Measurements from ENCODE around the gene RFX5.

Gene RFX5

DNA sequence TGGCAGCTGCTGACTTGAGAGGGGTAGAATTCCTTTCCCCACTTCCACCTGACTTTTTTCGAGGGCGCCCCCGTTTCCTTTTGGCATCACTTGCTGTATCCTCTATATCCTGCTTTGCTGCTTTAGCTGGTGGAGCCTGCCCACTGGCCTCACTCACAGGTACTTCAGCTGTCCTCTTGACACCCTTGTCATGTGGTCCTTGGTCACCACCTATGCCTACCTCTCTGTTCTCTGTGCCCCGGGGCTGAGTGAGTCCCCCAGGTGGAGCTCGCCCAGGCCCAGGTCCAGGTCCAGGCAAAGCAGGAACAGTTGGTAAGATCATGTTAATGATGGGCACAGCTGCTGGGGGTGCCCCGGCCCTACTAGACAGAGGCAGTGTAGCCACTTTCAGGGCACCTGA lies 4.5 kb downstream of the RFX5 start:
- no peak for DNase-seq (ENCODE audit: low read depth)
- TF ChIP-seq, protein P1, sequence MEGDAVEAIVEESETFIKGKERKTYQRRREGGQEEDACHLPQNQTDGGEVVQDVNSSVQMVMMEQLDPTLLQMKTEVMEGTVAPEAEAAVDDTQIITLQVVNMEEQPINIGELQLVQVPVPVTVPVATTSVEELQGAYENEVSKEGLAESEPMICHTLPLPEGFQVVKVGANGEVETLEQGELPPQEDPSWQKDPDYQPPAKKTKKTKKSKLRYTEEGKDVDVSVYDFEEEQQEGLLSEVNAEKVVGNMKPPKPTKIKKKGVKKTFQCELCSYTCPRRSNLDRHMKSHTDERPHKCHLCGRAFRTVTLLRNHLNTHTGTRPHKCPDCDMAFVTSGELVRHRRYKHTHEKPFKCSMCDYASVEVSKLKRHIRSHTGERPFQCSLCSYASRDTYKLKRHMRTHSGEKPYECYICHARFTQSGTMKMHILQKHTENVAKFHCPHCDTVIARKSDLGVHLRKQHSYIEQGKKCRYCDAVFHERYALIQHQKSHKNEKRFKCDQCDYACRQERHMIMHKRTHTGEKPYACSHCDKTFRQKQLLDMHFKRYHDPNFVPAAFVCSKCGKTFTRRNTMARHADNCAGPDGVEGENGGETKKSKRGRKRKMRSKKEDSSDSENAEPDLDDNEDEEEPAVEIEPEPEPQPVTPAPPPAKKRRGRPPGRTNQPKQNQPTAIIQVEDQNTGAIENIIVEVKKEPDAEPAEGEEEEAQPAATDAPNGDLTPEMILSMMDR (IDR thresholded peaks at IDR 0.05; ENCODE audit: control insufficient read depth, extremely low read depth, insufficient read depth): no peak
- H3K4me3 ChIP-seq (ENCODE audit: low read depth, low read length): no peak overlapping the region

DNA sequence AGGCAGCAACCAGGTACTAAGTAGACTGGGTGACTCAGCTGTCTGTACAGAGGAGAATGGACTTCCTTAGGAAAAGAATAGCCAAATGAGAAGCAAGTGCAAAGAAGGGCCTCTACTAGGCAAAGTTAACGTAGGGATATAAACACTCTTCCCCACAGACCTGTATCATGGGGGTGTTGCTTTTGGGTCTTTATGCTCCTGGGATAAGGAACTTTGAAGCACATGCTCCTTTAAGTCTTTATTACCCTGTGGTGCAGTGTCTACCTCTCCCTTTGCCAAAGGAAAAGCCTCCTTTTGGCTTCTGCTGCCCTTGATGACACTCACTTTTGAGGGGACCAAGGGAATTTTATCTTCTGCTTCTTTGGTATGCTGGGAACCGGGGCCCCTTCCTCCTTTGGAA lies 5.0 kb downstream of the RFX5 start:
- DNase-seq (ENCODE audit: low read depth): no peak
- H3K4me3 ChIP-seq (ENCODE audit: low read depth, low read length): no peak overlapping the region
- TF ChIP-seq, protein P1 (IDR thresholded peaks at IDR 0.05; ENCODE audit: control insufficient read depth, extremely low read depth, insufficient read depth): no peak

DNA sequence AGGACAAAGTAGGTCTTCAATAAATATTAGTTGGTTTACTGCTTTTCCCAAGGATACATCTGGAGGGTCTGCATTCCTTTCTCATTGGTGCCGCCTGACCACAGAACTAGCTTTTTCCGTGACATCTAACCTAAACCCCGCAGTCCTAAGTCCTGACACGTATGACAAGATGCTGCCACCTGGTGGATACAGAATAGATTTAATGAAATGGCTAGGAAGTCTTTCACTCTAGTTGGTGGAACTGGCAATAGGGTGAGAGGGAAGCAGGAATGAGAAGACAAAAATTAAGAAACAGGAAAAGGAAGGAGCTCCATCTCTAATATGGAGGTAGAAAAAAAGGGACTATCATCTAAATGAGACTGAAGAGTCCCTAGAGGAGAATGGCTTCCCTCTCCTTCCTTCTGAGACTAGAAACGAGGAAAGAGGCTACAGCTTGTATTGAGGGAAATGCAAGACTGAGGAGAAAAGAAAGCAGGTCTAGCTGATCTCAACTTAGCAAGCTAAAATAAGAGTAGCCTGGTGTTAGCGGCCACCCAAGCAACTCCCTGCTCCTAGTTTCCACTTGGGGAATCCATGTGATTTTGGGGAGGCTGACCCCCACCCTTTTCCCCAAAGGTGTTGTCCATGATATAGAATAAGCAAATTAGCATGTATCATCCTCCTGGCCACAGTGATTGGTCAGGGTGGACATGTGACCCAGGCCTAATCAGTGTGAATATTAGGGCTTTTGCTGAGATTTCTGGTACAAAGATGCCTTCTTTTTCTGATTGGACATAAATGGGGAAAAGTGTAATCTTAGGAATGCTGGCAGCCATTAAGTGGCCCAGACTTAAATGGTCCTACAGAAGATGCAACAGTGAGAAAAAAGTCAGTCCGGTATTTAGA lies 5.9 kb downstream of the RFX5 start:
- no peak overlapping the region for H3K4me3 ChIP-seq (ENCODE audit: low read depth, low read length)
- TF ChIP-seq, protein P1 (IDR thresholded peaks at IDR 0.05; ENCODE audit: control insufficient read depth, extremely low read depth, insufficient read depth): peak; percentile 85
- no peak for DNase-seq (ENCODE audit: low read depth)

DNA sequence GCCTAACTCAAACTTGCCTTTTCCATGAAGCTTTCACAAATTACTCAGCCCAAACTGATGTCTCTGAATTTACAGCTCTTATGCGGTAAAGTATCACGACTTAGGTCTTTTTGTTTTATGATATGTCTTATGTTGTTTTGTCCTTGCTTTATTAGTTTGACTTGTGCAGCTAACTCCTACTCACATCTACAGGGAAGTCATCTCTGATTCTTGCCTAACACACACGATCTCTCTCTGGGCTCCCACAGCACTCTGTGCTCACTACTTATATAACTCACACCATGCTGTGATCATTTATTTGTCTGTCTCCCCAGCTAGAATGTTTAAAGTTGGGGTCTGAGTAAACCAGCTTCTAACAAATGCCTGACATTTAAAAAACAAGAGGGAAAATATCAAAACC lies 10.5 kb downstream of the RFX5 start:
- TF ChIP-seq, protein P1 (IDR thresholded peaks at IDR 0.05; ENCODE audit: control insufficient read depth, extremely low read depth, insufficient read depth): no peak
- H3K4me3 ChIP-seq (ENCODE audit: low read depth, low read length): no peak overlapping the region
- DNase-seq (ENCODE audit: low read depth): no peak

DNA sequence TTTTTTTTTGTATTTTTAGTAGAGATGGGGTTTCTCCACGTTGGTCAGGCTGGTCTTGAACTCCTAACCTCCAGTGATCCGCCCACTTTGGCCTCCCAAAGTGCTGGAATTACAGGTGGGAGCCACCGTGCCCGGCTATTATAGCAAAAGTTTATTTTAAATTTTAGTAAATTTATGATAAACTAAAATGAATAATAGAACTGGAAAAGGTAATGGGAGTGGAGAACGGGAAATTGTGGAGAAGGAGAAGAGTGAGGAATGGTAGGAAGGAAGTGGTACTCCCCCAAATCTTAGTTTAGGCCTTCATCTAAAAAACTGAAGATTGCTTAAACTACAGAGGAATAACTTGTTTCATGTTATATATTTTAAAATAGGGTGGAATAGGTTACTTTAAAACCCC lies 12.2 kb downstream of the RFX5 start:
- DNase-seq (ENCODE audit: low read depth): no peak
- H3K4me3 ChIP-seq (ENCODE audit: low read depth, low read length): no peak overlapping the region
- TF ChIP-seq, protein P1 (IDR thresholded peaks at IDR 0.05; ENCODE audit: control insufficient read depth, extremely low read depth, insufficient read depth): no peak

DNA sequence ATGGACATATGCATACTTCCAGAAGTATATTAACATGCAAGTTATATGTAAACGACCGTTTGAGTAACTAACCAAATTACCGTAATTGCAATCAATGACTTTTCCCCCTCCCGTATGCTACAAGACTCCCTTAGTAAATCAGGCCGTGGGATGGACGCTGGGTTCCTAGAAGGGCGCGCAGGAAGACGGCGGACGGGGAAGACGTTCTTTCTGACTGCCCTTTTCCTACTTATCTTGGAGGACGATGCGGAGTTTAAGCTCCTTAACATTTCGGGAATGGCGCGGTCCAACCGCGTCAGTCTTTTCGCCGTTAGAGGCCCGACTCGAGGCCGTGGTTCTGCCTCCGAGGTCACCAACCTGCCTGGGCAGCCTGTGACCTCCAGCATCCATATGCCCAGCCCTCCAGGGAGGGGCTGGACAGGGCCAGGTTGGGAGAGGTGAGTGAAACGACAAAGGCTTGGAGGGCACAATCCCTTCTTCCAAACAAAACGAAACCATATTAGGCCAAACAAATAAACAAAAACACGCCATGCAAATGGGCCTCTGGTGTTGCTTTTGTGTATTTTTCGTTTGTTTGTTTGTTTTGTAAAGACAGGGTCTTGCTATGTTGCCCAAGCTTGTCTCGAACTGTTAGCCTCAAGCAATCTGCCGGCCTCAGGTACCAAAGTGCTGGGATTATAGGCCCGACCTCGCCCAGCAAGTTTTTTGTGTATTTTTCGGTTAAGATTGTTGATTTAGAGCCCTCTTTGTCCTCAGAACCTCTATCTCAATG lies 19.0 kb downstream of the RFX5 start:
- TF ChIP-seq, protein P1 (IDR thresholded peaks at IDR 0.05; ENCODE audit: control insufficient read depth, extremely low read depth, insufficient read depth): no peak
- peak overlapping the region; percentile 92 for H3K4me3 ChIP-seq (ENCODE audit: low read depth, low read length)
- DNase-seq (ENCODE audit: low read depth): no peak
